Heart left ventricle (tissue), 16 donors: ENCODE data around the gene MTFR2. TPM values are rescaled to one million over a fixed set of nuclear protein-coding genes. Genes with fewer than 3 reads are reported as not detected.

Experiments used
- ATAC-seq, 4 donors: fragments of 200-7000 bp; cut with Tn5 transposase; one replicate each; pipeline ENCODE4 v1.9.1; 2020 to 2022; ENCODE audit warnings: moderate library complexity in 4 of 4, mild to moderate bottlenecking in 3 of 4, moderate number of reproducible peaks in 1 of 4
- DNase-seq, 5 donors: peaks; one replicate each; pipeline ENCODE4 v3.0.0-alpha.2; 2020
- H3K27ac ChIP-seq, 12 donors: fragments of 200-600 bp; sonication (generic) in 4 of 12; one replicate each; pipeline versions ENCODE4 v1.5.0 to v1.8.0; 2016 to 2022; ENCODE audit warnings: mild to moderate bottlenecking in 2 of 12
- H3K27me3 ChIP-seq, 9 donors: fragments of 200-600 bp; sonication (generic) in 2 of 9; one replicate each; pipeline versions ENCODE4 v1.5.1 to v1.8.0; 2016 to 2022; ENCODE audit warnings: mild to moderate bottlenecking in 3 of 9
- H3K36me3 ChIP-seq, 9 donors: fragments of 200-600 bp; sonication (generic) in 2 of 9; one replicate each; pipeline versions ENCODE4 v1.5.0 to v1.8.0; 2018 to 2022; ENCODE audit warnings: mild to moderate bottlenecking in 2 of 9
- H3K4me1 ChIP-seq, 12 donors: fragments of 200-600 bp; sonication (generic) in 4 of 12; one replicate each; pipeline versions ENCODE4 v1.5.0 to v1.8.0; 2016 to 2022; ENCODE audit warnings: mild to moderate bottlenecking in 3 of 12
- H3K4me3 ChIP-seq, 12 donors: fragments of 200-600 bp; sonication (generic) in 4 of 12; one replicate each; pipeline versions ENCODE4 v1.5.0 to v1.8.0; 2017 to 2022; ENCODE audit warnings: mild to moderate bottlenecking in 9 of 12, moderate library complexity in 4 of 12
- H3K9me3 ChIP-seq, 12 donors: fragments of 200-600 bp; sonication (generic) in 4 of 12; one replicate each; pipeline versions ENCODE4 v1.5.0 to v1.8.0; 2016 to 2022; ENCODE audit warnings: mild to moderate bottlenecking in 1 of 12
- CTCF ChIP-seq, 12 donors: fragments of 200-600 bp; sonication (generic) in 4 of 12; IDR thresholded peaks; one replicate each; pipeline versions ENCODE4 v1.5.0 to v1.8.0; 2018 to 2022; ENCODE audit warnings: antibody characterized with exemption in 12 of 12, mild to moderate bottlenecking in 5 of 12
- POLR2A ChIP-seq, 2 donors: fragments of 450-650 bp; IDR thresholded peaks; one replicate each; pipeline ENCODE4 v1.6.1; 2017; ENCODE audit warnings: antibody characterized with exemption in 2 of 2, mild to moderate bottlenecking in 2 of 2, moderate library complexity in 2 of 2
- WGBS, 4 donors: extraction: QIAGEN DNeasy Blood & Tissue Kit in 2 of 4; methylation state at CpG; one replicate each; pipeline versions ENCODE4 v1.1.5 to v1.1.7; 2013 to 2018; 5-methylcytosine and 5-hydroxymethylcytosine counted together
- intact Hi-C, 10 donors: fragments of 100-400 bp; cut with DNase I; formaldehyde crosslinking; loops; one replicate each; pipeline versions ENCODE4 v1.11.1 to v1.14.2; 2022
- polyA plus RNA-seq, 2 donors: library from polyadenylated mRNA; stranded (reverse); fragments of 200-250 nt; gene quantifications; one replicate each; pipeline ENCODE4 v1.2.3, GENCODE V29; 2013
- total RNA-seq, 9 donors: library from RNA; depleted of rRNA in 2 of 9; stranded (reverse); fragments of >200 nt in 2 of 9; fragmentation: NEBNext Ultra II Directional in 3 of 9; extraction: Animal tissue kit (Norgen Biotek cat#: 25700) in 3 of 9; gene quantifications; one replicate each; pipeline versions ENCODE4 v1.1.0 to v1.2.4, GENCODE V29; 2016 to 2023
- donor health status: ischemic (EF 13 %, LVEDD 7.1; RV severe dilation, severe dysfunction).
- donor health status: healthy with polysubstance abuse.
- donor health status: DM: no; HTN: yes; CAD: no.
- donor health status: DM: no; HTN: no; CAD: no.
- donor health status: ischemic (EF 25% LVEDD 6.9; RV normal size, moderate dysfunction).
- donor health status: ischemic (EF 25% LVEDD 5.7; RV mildly dilated, moderate dysfunction).
- donor health status: healthy.
- donor health status: DM: yes; HTN: yes; CAD: no.
- donor health status: ischemic (EF 35%, LVEDD 5.7; RV mildly dilated, moderate dysfunction).
- donor health status: nonischemic (EF 11% LVEDD 7.7; RV severe dilation, severe dysfunction).
- donor health status: DM: yes; HTN: yes; CAD: no.
- donor health status: PGD.
- donor health status: ischemic (EF 29% LVEDD 5.4; RV normal size, mild dysfunction).
- donor health status: nonischemic (EF 23%, LVEDD 6.1; RV moderate dilation, normal function).

The MTFR2 gene
- total and polyA plus RNA-seq, 11 donors, result 0.15 to 1.0 (median 0.30) TPM; not detected in 6

GRCh38 chr6:136289579-136290409, 39.7 kb upstream of the MTFR2 start, which contains the start of gene BCLAF1:
TSS of gene BCLAF1 (minus strand) at chr6:136289846. CDS start at chr6:136279866, 9,980 bp downstream.
- Histone ChIP-seq H3K27me3 (no peaks in the 10 kb centered on the region), H3K36me3 (no peaks in the 10 kb centered on the region), H3K4me1 (peaks cover 3 to 50% (median 43%) of the 10 kb centered on the region in 12 donors), H3K9me3 (no peaks in the 10 kb centered on the region), H3K4me3 (peak within 1 kb of the TSS; percentile 66 to 98 (median 86)), H3K27ac (peak within 1 kb of the TSS; percentile 96 to 100 (median 100))
- TF ChIP-seq CTCF (IDR thresholded peaks at IDR 0.05) (no peak), POLR2A (IDR thresholded peaks at IDR 0.05) (peak; percentile 80 to 99)
- peak; percentile 94 to 99 (median 97) for ATAC-seq
- intact Hi-C loops, result loop anchor here in 9 of 10 donors (1.0 to 10.0 kb wide), 5 partner anchors 37 to 795 kb away; partner anchors contain the start of genes MTFR2 (in 8 of the 9) and AHI1 (in 2 of the 9)
- WGBS, 4 donors, result 0 to 1% (median 0%) methylated on average over 25 to 60 of the region's 60 CpGs
- DNase-seq, result peak; percentile 99 to 100 (median 100)

- H3K27ac ChIP-seq, result peak overlapping the region; percentile 96 to 100 (median 100)
- H3K27me3 ChIP-seq, result no peaks in the 10 kb centered on the region
- peak; percentile 92 to 96 (median 93) for DNase-seq
- WGBS, 4 donors, result 0% methylated on average over 34 of the region's 34 CpGs
- peak overlapping the region; percentile 66 to 98 (median 86) for H3K4me3 ChIP-seq
- no peaks in the 10 kb centered on the region for H3K9me3 ChIP-seq
- TF ChIP-seq CTCF (IDR thresholded peaks at IDR 0.05) (no peak), POLR2A (IDR thresholded peaks at IDR 0.05) (no peak)
- intact Hi-C loops, result loop anchor here in 8 of 10 donors (1.0 to 10.0 kb wide), 5 partner anchors 36 to 794 kb away; partner anchors contain the start of genes MTFR2 (in 7 of the 8) and AHI1 (in 2 of the 8)
- ATAC-seq, result peak; percentile 83 to 88 (median 86)
- H3K36me3 ChIP-seq, result no peaks in the 10 kb centered on the region
- peaks cover 3 to 55% (median 48%) of the 10 kb centered on the region in 12 donors for H3K4me1 ChIP-seq
Measured at GRCh38 chr6:136289327-136289578, 39.1 kb upstream of the MTFR2 start.

- peak; percentile 29 to 59 (median 56) for ATAC-seq
- no peaks in the 10 kb centered on the region for H3K27me3 ChIP-seq
- WGBS, 4 donors, result 0 to 1% (median 1%) methylated on average over 32 to 34 of the region's 34 CpGs
- H3K36me3 ChIP-seq, result no peaks in the 10 kb centered on the region
- TF ChIP-seq POLR2A (IDR thresholded peaks at IDR 0.05), result no peak
- TF ChIP-seq CTCF (IDR thresholded peaks at IDR 0.05), result peak in 7 of 12 donors; percentile 14 to 49 (median 29)
- intact Hi-C loops, result loop anchor here in 8 of 10 donors (1.0 to 10.0 kb wide), 5 partner anchors 36 to 794 kb away; partner anchors contain the start of genes MTFR2 (in 7 of the 8) and AHI1 (in 2 of the 8)
- peak; percentile 74 to 81 (median 77) for DNase-seq
- peak overlapping the region; percentile 96 to 100 (median 100) for H3K27ac ChIP-seq
- no peaks in the 10 kb centered on the region for H3K9me3 ChIP-seq
- H3K4me3 ChIP-seq, result peak overlapping the region; percentile 66 to 98 (median 86)
- peaks cover 3 to 60% (median 53%) of the 10 kb centered on the region in 12 donors for H3K4me1 ChIP-seq
Measured at GRCh38 chr6:136288566-136289326, 38.6 kb upstream of the MTFR2 start.
